Measurements from ENCODE around the gene KLHL17.

DNA sequence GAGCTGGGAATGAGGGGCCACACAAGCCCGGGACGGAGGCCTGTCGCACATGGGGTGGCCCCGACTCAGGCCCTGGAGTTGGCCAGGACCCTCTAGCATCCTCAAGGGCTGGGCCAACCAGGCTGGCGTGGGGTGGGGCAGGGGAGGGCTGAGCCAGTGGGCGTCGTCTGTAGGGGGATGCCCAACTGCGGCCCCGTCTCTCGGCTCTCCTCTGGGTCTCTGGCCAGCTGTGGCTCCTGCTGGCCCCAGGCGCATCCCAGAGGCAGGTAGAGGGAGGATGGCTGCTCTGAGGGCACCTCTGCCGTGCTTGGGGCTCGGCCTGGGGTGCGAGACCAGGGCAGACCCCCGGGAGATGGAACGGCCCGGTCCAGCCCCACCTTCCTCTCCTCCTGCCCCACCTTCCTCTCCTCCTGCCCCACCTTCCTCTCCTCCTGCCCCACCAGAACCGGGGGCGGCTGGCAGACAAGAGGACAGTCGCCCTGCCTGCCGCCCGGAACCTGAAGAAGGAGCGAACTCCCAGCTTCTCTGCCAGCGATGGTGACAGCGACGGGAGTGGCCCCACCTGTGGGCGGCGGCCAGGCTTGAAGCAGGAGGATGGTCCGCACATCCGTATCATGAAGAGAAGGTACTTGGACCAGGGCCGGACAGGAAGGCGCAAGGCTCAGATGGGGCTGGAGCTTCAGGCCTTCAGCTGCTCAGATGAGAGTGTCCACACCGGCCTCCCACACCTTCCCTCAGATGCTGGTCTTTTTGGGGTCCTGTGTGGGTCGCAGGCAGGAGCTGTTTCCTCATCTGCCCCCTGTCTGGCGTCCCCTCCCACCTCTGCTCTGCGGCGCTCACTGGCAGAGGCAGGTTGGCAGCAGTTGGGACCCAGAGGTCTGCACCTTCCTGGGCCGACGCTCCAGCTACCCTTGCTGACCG, 30.4 kb upstream of the KLHL17 start:
- TF ChIP-seq, protein P1, sequence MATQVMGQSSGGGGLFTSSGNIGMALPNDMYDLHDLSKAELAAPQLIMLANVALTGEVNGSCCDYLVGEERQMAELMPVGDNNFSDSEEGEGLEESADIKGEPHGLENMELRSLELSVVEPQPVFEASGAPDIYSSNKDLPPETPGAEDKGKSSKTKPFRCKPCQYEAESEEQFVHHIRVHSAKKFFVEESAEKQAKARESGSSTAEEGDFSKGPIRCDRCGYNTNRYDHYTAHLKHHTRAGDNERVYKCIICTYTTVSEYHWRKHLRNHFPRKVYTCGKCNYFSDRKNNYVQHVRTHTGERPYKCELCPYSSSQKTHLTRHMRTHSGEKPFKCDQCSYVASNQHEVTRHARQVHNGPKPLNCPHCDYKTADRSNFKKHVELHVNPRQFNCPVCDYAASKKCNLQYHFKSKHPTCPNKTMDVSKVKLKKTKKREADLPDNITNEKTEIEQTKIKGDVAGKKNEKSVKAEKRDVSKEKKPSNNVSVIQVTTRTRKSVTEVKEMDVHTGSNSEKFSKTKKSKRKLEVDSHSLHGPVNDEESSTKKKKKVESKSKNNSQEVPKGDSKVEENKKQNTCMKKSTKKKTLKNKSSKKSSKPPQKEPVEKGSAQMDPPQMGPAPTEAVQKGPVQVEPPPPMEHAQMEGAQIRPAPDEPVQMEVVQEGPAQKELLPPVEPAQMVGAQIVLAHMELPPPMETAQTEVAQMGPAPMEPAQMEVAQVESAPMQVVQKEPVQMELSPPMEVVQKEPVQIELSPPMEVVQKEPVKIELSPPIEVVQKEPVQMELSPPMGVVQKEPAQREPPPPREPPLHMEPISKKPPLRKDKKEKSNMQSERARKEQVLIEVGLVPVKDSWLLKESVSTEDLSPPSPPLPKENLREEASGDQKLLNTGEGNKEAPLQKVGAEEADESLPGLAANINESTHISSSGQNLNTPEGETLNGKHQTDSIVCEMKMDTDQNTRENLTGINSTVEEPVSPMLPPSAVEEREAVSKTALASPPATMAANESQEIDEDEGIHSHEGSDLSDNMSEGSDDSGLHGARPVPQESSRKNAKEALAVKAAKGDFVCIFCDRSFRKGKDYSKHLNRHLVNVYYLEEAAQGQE (IDR thresholded peaks at IDR 0.05; ENCODE audit: insufficient replicate concordance, low read depth): no peak
- TF ChIP-seq, protein P2, sequence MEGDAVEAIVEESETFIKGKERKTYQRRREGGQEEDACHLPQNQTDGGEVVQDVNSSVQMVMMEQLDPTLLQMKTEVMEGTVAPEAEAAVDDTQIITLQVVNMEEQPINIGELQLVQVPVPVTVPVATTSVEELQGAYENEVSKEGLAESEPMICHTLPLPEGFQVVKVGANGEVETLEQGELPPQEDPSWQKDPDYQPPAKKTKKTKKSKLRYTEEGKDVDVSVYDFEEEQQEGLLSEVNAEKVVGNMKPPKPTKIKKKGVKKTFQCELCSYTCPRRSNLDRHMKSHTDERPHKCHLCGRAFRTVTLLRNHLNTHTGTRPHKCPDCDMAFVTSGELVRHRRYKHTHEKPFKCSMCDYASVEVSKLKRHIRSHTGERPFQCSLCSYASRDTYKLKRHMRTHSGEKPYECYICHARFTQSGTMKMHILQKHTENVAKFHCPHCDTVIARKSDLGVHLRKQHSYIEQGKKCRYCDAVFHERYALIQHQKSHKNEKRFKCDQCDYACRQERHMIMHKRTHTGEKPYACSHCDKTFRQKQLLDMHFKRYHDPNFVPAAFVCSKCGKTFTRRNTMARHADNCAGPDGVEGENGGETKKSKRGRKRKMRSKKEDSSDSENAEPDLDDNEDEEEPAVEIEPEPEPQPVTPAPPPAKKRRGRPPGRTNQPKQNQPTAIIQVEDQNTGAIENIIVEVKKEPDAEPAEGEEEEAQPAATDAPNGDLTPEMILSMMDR (IDR thresholded peaks at IDR 0.05; ENCODE audit: insufficient read depth, low read length): no peak
- no peak for TF ChIP-seq POLR2AphosphoS5 (IDR thresholded peaks at IDR 0.05; ENCODE audit: low read depth)
- no peak for TF ChIP-seq SPI1 (IDR thresholded peaks at IDR 0.05; ENCODE audit: borderline replicate concordance, low read depth)
- TF ChIP-seq GABPA (IDR thresholded peaks at IDR 0.05; ENCODE audit: low read depth): no peak

Measured in HL-60 (cell line).